DND-41 (cell line): Measurements from ENCODE around the gene COL6A3.

ENCODE experiments used
- ATAC-seq: fragments of 200-7000 bp; cut with Tn5 transposase; 3 replicates; pipeline ENCODE4 v1.9.1; 2021; ENCODE audit warnings: low read depth; ENCODE audit not compliant: insufficient read depth
- DNase-seq: peaks from one replicate; pipeline ENCODE4 v3.0.0-alpha.2; 2020
- H2AFZ ChIP-seq: 2 replicates; pipeline ENCODE4 v1.6.0; 2012; ENCODE audit warnings: low read depth, low read length
- H3K27ac ChIP-seq: 2 replicates; pipeline ENCODE4 v1.5.1; 2012; ENCODE audit warnings: low read length, inconsistent platforms
- H3K27me3 ChIP-seq: fragments of 200-600 bp; sonication (generic); 2 replicates; pipeline ENCODE4 v1.6.0; 2012; ENCODE audit warnings: low read length, mild to moderate bottlenecking, inconsistent platforms; ENCODE audit not compliant: insufficient read depth, poor library complexity
- H3K36me3 ChIP-seq: 2 replicates; pipeline ENCODE4 v1.5.1; 2012; ENCODE audit warnings: low read length, inconsistent platforms; ENCODE audit not compliant: insufficient read depth
- H3K4me1 ChIP-seq: 2 replicates; pipeline ENCODE4 v1.5.1; 2012; ENCODE audit warnings: mild to moderate bottlenecking, low read length; ENCODE audit not compliant: insufficient read depth
- H3K4me2 ChIP-seq: 2 replicates; pipeline ENCODE4 v1.6.0; 2012; ENCODE audit warnings: mild to moderate bottlenecking, moderate library complexity, low read length, inconsistent platforms; ENCODE audit not compliant: insufficient read depth
- H3K4me3 ChIP-seq, 2 experiments: fragments of 200-600 bp in 1 of 2; shearing (Covaris generic) in 1 of 2; 2 replicates each; pipeline ENCODE4 v1.5.1; 2012 to 2016; ENCODE audit warnings: inconsistent platforms in 2 of 2, low read length in 2 of 2, mild to moderate bottlenecking in 2 of 2, low read depth in 1 of 2, moderate library complexity in 1 of 2
- H3K79me2 ChIP-seq: 2 replicates; pipeline ENCODE4 v1.6.0; 2012; ENCODE audit warnings: low read length, inconsistent platforms; ENCODE audit not compliant: insufficient read depth
- H3K9ac ChIP-seq: 2 replicates; pipeline ENCODE4 v1.6.0; 2012; ENCODE audit warnings: low read depth, mild to moderate bottlenecking, inconsistent platforms, low read length, moderate library complexity
- H3K9me3 ChIP-seq: 2 replicates; pipeline ENCODE4 v1.5.1; 2012; ENCODE audit warnings: low read length, moderate library complexity, mild to moderate bottlenecking, inconsistent platforms; ENCODE audit not compliant: insufficient read depth, severe bottlenecking
- H4K20me1 ChIP-seq: 2 replicates; pipeline ENCODE4 v1.6.0; 2012; ENCODE audit warnings: low read length; ENCODE audit not compliant: insufficient read depth
- EZH2 ChIP-seq: IDR thresholded peaks from 3 replicates; pipeline ENCODE4 v1.6.1; 2012; ENCODE audit warnings: borderline replicate concordance, low read depth, mild to moderate bottlenecking, moderate library complexity, low read length, inconsistent platforms; ENCODE audit not compliant: severe bottlenecking
- TF ChIP-seq, protein P1 (sequence below): IDR thresholded peaks from 2 replicates; pipeline ENCODE4 v1.5.1; 2012; ENCODE audit warnings: borderline replicate concordance, low read length, moderate library complexity, mild to moderate bottlenecking; ENCODE audit not compliant: poor library complexity, severe bottlenecking; ENCODE audit errors: extremely low read depth

Gene COL6A3

DNA sequence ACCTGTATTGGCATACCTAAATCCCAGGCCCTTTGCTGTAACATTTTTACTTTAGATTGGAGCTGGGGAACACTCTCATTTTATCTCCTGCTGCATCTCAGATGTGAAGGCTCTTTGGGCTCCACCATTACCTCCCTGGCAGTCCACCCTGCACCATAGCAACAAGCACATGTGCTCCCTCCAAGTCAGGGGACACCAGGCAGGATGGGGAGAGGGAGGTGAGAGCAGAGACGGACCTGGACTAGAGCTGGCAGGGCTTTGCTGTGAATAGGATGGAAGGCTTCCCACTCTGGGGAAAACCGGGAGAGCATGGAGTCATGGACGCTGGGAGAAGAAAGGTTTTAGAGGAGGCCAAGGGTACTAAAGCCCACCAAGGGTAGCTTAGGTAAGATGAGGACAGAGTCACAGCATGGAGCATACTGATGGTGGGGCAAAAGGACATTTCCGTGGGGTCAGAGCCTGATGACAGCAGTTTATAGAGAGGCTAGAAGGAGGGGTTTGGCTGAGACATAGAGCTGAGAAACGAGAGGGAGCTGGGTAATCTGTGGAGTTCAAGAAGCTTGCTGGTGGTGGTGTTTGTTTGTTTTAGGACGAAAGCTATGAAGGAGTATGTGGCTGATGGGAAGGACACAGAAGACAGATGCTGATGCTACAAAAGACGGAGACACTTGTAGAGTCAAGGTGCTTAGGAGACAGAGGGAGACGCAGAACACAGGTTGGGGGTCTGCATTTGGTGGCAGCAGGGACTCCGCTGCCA lies 134.8 kb downstream of the COL6A3 start:
- ATAC-seq (no peak), DNase-seq (no peak)
- Histone ChIP-seq H2AFZ (no peak overlapping the region), H4K20me1 (no peaks in the 10 kb centered on the region), H3K36me3 (no peaks in the 10 kb centered on the region), H3K4me3 (no peak overlapping the region), H3K4me2 (no peak overlapping the region), H3K27me3 (no peaks in the 10 kb centered on the region), H3K9me3 (no peaks in the 10 kb centered on the region), H3K79me2 (no peaks in the 10 kb centered on the region), H3K4me1 (no peaks in the 10 kb centered on the region), H3K27ac (no peak overlapping the region), H3K9ac (no peak overlapping the region)
- TF ChIP-seq EZH2, result no peak
- TF ChIP-seq, protein P1, sequence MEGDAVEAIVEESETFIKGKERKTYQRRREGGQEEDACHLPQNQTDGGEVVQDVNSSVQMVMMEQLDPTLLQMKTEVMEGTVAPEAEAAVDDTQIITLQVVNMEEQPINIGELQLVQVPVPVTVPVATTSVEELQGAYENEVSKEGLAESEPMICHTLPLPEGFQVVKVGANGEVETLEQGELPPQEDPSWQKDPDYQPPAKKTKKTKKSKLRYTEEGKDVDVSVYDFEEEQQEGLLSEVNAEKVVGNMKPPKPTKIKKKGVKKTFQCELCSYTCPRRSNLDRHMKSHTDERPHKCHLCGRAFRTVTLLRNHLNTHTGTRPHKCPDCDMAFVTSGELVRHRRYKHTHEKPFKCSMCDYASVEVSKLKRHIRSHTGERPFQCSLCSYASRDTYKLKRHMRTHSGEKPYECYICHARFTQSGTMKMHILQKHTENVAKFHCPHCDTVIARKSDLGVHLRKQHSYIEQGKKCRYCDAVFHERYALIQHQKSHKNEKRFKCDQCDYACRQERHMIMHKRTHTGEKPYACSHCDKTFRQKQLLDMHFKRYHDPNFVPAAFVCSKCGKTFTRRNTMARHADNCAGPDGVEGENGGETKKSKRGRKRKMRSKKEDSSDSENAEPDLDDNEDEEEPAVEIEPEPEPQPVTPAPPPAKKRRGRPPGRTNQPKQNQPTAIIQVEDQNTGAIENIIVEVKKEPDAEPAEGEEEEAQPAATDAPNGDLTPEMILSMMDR, result no peak

- Histone ChIP-seq H3K9ac (no peak overlapping the region), H3K4me3 (no peak overlapping the region), H3K4me1 (no peaks in the 10 kb centered on the region), H3K4me2 (no peak overlapping the region), H4K20me1 (no peaks in the 10 kb centered on the region), H2AFZ (no peak overlapping the region), H3K27ac (no peak overlapping the region), H3K27me3 (no peaks in the 10 kb centered on the region), H3K9me3 (no peaks in the 10 kb centered on the region), H3K79me2 (no peaks in the 10 kb centered on the region), H3K36me3 (no peaks in the 10 kb centered on the region)
- ATAC-seq (no peak), DNase-seq (no peak)
- TF ChIP-seq, protein P1, result no peak
- no peak for TF ChIP-seq EZH2
Observed at GRCh38 chr2:237278568-237278967, 135.4 kb downstream of the COL6A3 start.

- Histone ChIP-seq H3K4me1 (no peaks in the 10 kb centered on the region), H3K4me3 (no peak overlapping the region), H3K27ac (no peak overlapping the region), H3K79me2 (no peaks in the 10 kb centered on the region), H3K9me3 (no peaks in the 10 kb centered on the region), H4K20me1 (no peaks in the 10 kb centered on the region), H2AFZ (no peak overlapping the region), H3K4me2 (no peak overlapping the region), H3K36me3 (no peaks in the 10 kb centered on the region), H3K27me3 (no peaks in the 10 kb centered on the region), H3K9ac (no peak overlapping the region)
- ATAC-seq (no peak), DNase-seq (no peak)
- TF ChIP-seq, protein P1, result no peak
- TF ChIP-seq EZH2, result no peak
Observed at GRCh38 chr2:237276716-237277490, 137.1 kb downstream of the COL6A3 start.
